NCI-H1417 treated with DMSO at 0.1 percent for 48 hours (cell line): ENCODE data around the gene C2orf42.
A peak's percentile ranks its signal among the peaks of the same experiment; 100 is the strongest.
"Not testable (repeated sequence)": the region's sequence is repeated elsewhere in the genome, so short reads cannot be mapped to it uniquely, and the experiment has no call there.

ENCODE experiments used
- DNase-seq: peaks from one replicate; lab custom pipeline; 2025; lab: John Stamatoyannopoulos, UW

C2orf42 gene

GRCh38 chr2:70169654-70170245 is 21.1 kb downstream of the C2orf42 start:
- DNase-seq: not testable (repeated sequence)

- DNase-seq: no peak
These were observed 29.7 kb downstream of the C2orf42 start for GRCh38 chr2:70161069-70161534.

GRCh38 chr2:70160545-70160944 is 30.3 kb downstream of the C2orf42 start:
- DNase-seq: no peak

DNA sequence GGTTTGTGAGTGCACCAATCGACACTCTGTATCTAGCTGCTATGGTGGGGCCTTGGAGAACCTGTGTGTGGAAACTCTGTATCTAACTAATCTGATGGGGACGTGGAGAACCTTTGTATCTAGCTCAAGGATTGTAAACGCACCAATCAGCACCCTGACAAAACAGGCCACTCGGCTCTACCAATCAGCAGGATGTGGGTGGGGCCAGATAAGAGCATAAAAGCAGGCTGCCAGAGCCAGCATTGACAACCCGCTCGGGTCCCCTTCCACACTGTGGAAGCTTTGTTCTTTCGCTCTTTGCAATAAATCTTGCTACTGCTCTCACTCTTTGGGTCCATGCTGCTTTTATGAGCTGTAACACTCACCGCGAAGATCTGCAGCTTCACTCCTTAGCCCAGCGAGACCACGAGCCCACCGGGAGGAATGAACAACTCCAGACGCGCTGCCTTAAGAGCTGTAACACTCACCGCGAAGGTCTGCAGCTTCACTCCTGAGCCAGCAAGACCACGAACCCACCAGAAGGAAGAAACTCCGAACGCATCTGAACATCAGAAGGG is 41.6 kb downstream of the C2orf42 start:
- not testable (repeated sequence) for DNase-seq

DNA sequence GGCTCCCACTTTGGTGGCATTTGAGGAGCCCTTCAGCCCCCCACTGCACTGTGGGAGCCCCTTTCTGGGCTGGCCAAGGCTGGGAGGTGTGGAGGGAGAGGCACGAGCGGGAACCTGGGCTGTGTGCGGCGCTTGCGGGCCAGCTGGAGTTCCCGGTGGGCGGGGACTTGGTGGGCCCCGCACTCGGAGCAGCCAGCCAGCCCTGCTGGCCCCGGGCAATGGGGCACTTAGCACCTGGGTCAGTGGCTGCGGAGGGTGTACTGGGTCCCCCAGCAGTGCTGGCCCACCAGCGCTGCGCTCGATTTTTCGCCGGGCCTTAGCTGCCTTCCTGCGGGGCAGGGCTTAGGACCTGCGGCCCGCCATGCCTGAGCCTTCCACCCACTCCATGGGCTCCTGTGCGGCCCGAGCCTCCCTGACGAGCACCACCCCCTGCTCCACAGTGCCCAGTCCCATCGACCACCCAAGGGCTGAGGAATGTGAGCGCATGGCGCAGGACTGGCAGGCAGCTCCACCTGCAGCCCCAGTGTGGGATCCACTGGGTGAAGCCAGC is 42.5 kb downstream of the C2orf42 start:
- not testable (repeated sequence) for DNase-seq

- no peak for DNase-seq
These were observed 44.7 kb downstream of the C2orf42 start for GRCh38 chr2:70145851-70146739.

DNA sequence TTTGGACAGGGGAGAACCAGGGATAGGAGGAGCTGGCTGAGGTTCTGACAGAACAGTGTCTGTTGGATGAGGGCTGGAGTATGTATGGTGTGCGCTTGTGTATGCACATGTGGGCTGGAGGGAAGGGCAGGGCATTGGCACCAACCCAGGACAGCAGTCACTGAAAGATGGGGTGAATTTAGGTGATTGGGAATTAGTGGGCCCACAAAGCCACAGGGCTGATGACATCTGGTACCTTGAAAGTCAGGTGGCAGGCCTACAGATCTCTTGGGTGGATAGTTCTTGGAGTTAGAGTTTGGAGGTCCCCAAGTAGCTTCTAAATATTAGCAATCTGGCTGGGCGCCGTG is 45.7 kb downstream of the C2orf42 start:
- no peak for DNase-seq

- no peak for DNase-seq
These were observed 46.2 kb downstream of the C2orf42 start for GRCh38 chr2:70144443-70145143.

- DNase-seq: peak; percentile 12
These were observed 47.3 kb downstream of the C2orf42 start for GRCh38 chr2:70143314-70144150.

DNA sequence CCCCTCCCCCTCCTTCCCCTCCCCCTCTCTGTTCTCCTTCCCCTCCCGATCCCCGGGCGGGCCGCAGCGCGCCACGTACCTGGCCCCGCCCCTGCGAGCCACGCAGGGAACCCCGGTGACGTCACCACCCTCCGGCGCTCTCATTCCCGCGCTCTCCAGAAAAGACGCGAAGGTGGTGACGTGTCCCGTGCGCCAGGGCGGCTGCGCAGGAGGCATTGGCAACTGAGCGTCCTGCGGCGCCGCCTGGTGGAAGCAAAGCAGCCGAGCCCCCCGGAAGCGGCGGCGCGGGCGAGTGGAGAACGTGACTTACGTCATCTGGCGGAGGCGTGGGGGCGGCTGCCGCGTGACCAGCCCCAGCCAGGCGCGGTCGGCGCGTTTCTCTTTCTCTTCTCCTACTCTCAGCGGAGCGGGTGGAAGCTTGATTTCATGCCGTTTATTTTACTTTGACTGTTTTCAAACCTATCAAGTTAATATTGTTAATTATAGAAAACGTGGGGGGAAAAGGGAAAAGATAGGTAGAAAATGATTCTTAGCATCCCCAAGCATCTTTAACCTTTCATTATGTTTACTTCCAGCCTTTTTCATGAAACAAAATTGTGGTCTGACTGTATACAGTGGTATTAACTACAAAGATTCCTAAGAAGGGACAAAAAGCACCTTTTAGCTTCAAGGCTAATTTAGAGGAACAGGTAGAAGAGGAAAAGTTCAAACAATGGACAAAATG is 48.1 kb downstream of the C2orf42 start:
- peak; percentile 97 for DNase-seq

- DNase-seq: no peak
These were observed 48.8 kb downstream of the C2orf42 start for GRCh38 chr2:70141902-70142589.

GRCh38 chr2:70141212-70141901 is 49.5 kb downstream of the C2orf42 start:
- DNase-seq: peak; percentile 69

DNA sequence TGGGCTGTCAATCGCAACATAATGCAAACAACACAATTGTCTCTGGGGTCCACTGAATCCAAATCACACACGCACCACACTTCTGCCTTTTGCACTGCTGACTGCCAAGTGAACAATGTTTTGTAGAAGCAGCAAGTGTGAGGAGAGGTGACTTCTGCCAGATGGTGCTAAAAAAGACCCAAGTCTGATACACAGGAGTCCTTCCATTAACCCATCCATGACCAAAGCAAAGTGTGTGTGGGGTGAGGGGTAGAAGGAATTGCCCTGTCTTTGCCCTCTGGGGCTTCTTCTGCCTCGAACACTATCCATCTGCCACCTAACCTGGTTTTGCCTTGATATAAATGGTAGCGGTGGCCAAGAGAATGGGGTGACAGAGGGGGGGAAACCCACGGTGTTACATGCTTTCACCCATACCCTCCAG is 50.0 kb downstream of the C2orf42 start:
- no peak for DNase-seq

DNA sequence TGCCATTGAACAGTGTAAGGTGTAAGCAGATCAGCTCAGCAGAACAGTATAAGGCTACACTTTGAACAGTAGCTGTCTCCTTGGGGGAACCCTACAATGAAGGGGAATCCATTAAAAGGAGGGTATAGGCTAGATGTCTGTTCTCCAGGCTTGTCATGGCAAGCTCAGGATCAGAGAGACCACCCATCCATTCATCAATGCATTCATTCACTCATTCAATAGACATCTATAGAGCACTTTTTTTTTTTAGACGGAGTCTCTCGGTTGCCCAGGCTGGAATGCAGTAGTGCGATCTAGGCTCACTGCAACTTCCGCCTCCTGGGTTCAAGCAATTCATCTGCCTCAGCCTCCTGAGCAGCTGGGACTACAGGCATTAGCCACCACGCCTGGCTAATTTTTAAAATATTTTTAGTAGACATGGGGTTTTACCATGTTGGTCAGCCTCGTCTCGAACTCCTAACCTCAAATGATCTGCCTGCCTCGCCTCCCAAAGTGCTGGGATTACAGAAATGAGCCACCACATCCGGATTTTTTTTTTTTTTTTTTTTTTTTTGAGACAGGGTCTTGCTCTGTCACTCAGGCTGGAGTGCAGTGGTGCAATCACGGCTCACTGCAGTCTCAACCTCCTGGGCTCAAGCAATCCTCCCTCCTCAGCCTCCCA is 56.4 kb downstream of the C2orf42 start:
- DNase-seq: not testable (repeated sequence)

DNA sequence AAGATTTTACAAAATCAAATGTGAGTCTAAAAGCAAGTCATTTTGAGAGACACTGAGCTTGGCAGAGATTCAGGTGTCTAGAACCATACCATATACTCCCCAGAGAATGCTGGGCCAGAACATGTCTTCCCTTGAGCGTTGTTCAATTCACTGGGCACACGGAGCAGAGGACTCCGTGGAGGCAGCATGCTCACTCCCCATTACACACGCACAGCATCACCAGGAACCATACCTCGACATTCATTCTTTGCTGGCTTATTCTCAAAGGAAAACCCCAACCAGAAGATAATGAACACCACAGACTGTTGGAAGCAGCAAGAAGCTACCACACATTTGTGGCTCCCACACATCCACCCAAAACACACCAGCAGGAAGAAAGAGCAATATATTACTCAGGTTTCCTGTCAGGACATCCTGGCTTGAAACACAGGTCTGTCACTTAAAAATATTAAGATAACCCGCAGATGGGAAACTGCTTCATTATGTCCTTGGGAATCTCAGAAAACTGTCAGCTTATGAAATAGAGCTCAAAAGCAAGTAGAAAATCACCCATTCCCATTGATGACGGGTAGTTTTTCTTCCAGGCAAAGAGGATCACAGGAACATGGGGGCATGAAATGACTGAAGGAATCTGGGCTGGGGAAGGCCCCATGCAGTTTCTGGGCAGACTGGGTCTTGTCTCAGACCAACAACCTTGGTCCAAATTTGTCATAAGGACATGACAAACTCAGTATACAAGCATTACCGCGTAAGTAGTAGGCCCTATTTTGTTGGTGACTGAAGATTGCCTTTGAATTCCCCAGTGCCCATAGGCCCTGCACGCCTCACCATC is 57.1 kb downstream of the C2orf42 start:
- no peak for DNase-seq

DNA sequence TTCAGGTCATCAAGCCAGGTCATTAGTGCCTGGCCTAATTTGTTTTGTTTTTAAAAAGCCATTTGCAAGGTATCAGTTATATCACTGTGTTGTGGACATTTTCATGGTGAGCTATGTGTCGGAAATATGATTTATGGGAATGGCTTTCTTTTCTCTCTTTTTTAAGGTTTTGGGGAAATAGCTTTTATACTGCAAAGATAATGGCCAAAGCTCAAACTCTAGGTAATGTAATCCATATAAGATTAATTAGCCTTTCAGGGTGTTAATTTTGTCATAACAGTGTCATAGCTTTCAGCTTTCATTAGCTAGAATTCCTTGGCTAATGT is 57.7 kb downstream of the C2orf42 start:
- no peak for DNase-seq

GRCh38 chr2:70132244-70133126 is 58.3 kb downstream of the C2orf42 start:
- peak; percentile 64 for DNase-seq
